ENCODE measurements around the gene RUNX2. TPM values are rescaled to one million over a fixed set of nuclear protein-coding genes. Genes with fewer than 3 reads are reported as not detected.

Gene RUNX2
- total RNA-seq, 1 donor from 2014 or later, result 1.8 TPM

DNA sequence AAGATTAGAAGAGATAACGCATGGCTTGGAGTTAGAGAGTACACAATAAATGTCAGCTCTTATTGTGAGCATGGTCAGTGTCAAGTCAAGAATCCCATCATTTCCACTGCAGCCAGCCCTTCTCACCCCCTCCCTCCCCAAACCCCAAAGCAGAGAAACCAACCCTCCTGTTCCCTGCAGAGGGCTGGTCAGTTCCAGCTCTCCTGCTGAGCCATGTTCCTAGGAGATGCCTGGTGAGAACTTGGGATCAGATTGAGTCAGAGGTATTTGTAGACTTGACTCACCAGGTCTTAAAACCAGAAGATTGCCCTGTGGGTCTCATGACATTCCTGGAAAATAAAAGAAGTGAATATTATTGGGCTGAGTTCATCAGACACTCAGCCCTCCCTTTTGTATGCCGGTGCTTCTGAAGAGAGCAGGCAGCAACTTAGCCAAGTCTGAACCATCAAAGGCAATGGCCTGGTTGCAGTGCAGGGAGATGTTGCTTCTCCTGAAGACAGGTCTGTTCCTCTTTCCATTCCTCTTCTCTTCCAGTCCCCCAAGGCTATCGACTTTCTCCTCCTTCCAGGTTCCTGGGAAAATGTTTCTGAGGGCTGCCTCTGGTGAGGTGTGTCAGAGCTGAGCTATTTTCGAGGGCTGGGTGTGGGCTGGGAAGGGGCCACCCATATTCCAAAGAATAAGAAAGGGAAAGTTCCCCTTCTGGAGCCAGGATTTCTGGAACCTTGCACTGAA is 327.8 kb downstream of the RUNX2 start:
- H3K36me3 Mint-ChIP-seq (ENCODE audit: low read depth), result no peaks in the 10 kb centered on the region
- H3K9me3 Mint-ChIP-seq, result peaks cover 2% of the 10 kb centered on the region
- H3K4me1 Mint-ChIP-seq, result peaks cover 16% of the 10 kb centered on the region
- ATAC-seq (ENCODE audit: low read depth), result no peak
- TF ChIP-seq, protein P1, sequence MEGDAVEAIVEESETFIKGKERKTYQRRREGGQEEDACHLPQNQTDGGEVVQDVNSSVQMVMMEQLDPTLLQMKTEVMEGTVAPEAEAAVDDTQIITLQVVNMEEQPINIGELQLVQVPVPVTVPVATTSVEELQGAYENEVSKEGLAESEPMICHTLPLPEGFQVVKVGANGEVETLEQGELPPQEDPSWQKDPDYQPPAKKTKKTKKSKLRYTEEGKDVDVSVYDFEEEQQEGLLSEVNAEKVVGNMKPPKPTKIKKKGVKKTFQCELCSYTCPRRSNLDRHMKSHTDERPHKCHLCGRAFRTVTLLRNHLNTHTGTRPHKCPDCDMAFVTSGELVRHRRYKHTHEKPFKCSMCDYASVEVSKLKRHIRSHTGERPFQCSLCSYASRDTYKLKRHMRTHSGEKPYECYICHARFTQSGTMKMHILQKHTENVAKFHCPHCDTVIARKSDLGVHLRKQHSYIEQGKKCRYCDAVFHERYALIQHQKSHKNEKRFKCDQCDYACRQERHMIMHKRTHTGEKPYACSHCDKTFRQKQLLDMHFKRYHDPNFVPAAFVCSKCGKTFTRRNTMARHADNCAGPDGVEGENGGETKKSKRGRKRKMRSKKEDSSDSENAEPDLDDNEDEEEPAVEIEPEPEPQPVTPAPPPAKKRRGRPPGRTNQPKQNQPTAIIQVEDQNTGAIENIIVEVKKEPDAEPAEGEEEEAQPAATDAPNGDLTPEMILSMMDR (IDR thresholded peaks at IDR 0.05), result no peak
- POLR2A ChIA-PET, result no interaction called here
- CTCF ChIA-PET, result no interaction called here
- peaks cover 8% of the 10 kb centered on the region for H3K27me3 Mint-ChIP-seq
- H3K4me3 Mint-ChIP-seq, result no peak overlapping the region
- no peak for DNase-seq
- no peak overlapping the region for H3K27ac Mint-ChIP-seq
- intact Hi-C loops (cut with micrococcal nuclease), result no loop called here

DNA sequence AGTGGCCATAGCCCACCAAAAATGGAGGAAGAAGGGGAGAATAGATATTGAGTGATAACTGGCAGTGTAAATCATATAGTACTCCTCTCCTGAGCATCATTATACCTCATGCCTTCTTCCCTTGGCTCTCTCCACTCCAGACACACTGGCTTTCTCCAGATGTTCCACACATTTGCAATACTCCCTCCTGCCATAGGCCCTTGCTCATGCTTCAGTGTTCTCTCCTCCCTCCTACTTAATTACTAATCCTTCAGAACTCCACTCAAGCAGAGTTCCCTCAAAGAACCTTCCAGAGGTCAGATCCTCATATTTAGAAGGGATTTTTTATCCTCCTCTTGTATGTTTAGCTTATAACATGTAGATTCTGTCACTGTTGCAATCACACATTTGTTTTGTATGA is 329.1 kb downstream of the RUNX2 start:
- no peak for ATAC-seq (ENCODE audit: low read depth)
- Mint-ChIP-seq H3K27ac (no peak overlapping the region), H3K4me1 (peaks cover 20% of the 10 kb centered on the region), H3K4me3 (no peak overlapping the region), H3K9me3 (peaks cover 2% of the 10 kb centered on the region), H3K36me3 (ENCODE audit: low read depth) (no peaks in the 10 kb centered on the region), H3K27me3 (peaks cover 11% of the 10 kb centered on the region)
- no peak for DNase-seq
- TF ChIP-seq, protein P1 (IDR thresholded peaks at IDR 0.05), result no peak
- ChIA-PET POLR2A (no interaction called here), CTCF (no interaction called here)
- intact Hi-C loops (cut with micrococcal nuclease), result no loop called here

DNA sequence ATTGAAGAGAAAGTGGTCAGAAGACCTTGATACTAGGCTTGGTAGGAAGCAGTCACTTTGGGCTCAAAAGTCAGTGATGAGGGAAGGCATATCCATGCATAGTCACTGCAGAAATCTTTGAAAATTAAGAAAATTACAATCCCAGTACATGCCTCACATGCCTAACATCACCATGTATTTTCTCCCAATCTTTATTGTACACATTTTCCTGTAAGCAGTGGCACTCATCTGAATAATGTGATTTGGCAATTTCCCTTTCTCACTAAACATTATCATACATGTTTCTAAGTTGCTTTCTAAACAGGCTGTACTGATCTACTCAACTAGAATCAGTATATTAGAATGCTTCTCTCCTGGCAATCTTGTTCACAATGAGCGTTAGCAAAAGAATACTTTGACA is 330.3 kb downstream of the RUNX2 start:
- Mint-ChIP-seq H3K4me1 (peaks cover 22% of the 10 kb centered on the region), H3K27me3 (peaks cover 13% of the 10 kb centered on the region), H3K36me3 (ENCODE audit: low read depth) (no peaks in the 10 kb centered on the region), H3K9me3 (peaks cover 2% of the 10 kb centered on the region), H3K4me3 (no peak overlapping the region), H3K27ac (no peak overlapping the region)
- ATAC-seq (ENCODE audit: low read depth), result no peak
- intact Hi-C loops (cut with micrococcal nuclease), result no loop called here
- POLR2A ChIA-PET, result interaction anchor here (0.7 kb wide), 1 partner anchor 236 kb away, joined by 3 read pairs; no protein-coding TSS in a partner anchor
- TF ChIP-seq, protein P1 (IDR thresholded peaks at IDR 0.05), result no peak
- DNase-seq, result no peak
- CTCF ChIA-PET, result no interaction called here

DNA sequence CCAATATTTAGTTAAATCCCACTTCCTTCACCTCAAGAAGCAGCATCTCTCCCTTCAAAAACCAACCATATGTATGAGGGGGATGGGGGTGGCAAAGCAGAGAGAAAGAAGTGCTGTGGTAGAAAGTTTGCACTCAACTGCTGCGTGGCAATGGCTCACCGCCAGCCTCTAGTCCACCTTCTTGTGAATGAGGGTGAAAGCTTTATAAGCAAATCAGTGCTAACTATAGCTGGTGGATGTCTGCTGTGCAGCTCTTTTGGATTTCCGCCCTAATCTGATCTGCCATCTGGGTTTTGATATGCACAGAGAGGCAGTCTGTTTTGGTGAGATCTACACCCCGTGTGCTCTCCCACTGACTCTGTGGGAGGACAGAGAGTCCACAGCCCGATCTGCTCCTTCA is 330.8 kb downstream of the RUNX2 start:
- Mint-ChIP-seq H3K4me3 (peak overlapping the region; percentile 33), H3K9me3 (peaks cover 2% of the 10 kb centered on the region), H3K36me3 (ENCODE audit: low read depth) (no peaks in the 10 kb centered on the region), H3K4me1 (peaks cover 25% of the 10 kb centered on the region), H3K27ac (no peak overlapping the region), H3K27me3 (peaks cover 12% of the 10 kb centered on the region)
- POLR2A ChIA-PET, result interaction anchor here (0.7 kb wide), 1 partner anchor 237 kb away, joined by 3 read pairs; no protein-coding TSS in a partner anchor
- ATAC-seq (ENCODE audit: low read depth) (peak; percentile 17), DNase-seq (no peak)
- intact Hi-C loops (cut with micrococcal nuclease), result no loop called here
- CTCF ChIA-PET, result no interaction called here
- TF ChIP-seq, protein P1 (IDR thresholded peaks at IDR 0.05), result no peak

DNA sequence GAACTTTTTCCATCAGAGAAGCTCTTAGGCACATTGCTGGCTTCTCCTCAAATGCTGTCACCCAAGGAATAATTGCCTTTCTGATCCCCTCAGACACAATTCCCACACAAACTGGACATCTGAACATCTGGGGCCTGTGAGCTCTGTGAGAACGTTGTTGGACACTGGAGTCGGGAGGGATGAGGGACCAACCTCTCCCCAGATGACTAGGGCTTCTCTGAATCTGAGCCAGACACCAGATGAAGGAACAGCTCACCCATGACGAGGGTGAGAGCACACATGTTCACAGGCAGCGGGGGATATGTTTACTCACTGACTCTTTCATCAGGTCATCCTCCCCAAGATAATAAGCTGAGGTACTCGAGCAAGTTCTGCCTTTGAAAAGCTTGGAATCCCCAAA is 333.5 kb downstream of the RUNX2 start:
- CTCF ChIA-PET, result interaction anchor here (1.0 kb wide), 1 partner anchor 53 kb away, joined by 3 read pairs; no protein-coding TSS in a partner anchor
- H3K4me1 Mint-ChIP-seq, result peaks cover 38% of the 10 kb centered on the region

More for the DNA sequence above, 333.5 kb downstream of the RUNX2 start:
- peaks cover 2% of the 10 kb centered on the region for H3K9me3 Mint-ChIP-seq
- H3K27ac Mint-ChIP-seq, result peak overlapping the region; percentile 60
- H3K4me3 Mint-ChIP-seq, result no peak overlapping the region
- no peaks in the 10 kb centered on the region for H3K36me3 Mint-ChIP-seq (ENCODE audit: low read depth)
- no peak for DNase-seq
- TF ChIP-seq, protein P1 (IDR thresholded peaks at IDR 0.05), result no peak
- intact Hi-C loops (cut with micrococcal nuclease), result loop anchor here (2.0 kb wide), 1 partner anchor 15 kb away; no protein-coding TSS in a partner anchor
- no peak for ATAC-seq (ENCODE audit: low read depth)
- POLR2A ChIA-PET, result interaction anchor here (0.6 to 1.2 kb wide), 2 partner anchors 238 to 508 kb away, joined by 3 read pairs; no protein-coding TSS in a partner anchor
- H3K27me3 Mint-ChIP-seq, result peaks cover 20% of the 10 kb centered on the region
